GM18951 (cell line): ENCODE data around the gene TBC1D4.
"Not testable (repeated sequence)": the region's sequence is repeated elsewhere in the genome, so short reads cannot be mapped to it uniquely, and the experiment has no call there.

ENCODE experiments used
- POLR2A ChIP-seq: IDR thresholded peaks from 4 replicates; pipeline ENCODE4 v1.6.1; 2011; ENCODE audit warnings: mild to moderate bottlenecking; ENCODE audit not compliant: insufficient read length, insufficient read depth; ENCODE audit errors: extremely low read depth
- in situ Hi-C: fragments of 300-500 bp; cut with MboI; formaldehyde crosslinking; loops from one replicate; pipeline ENCODE4 v1.12.0; 2022; ENCODE audit warnings: low sequenced_read_pairs, mixed read lengths, inconsistent platforms; ENCODE audit not compliant: unreplicated experiment

The TBC1D4 gene

GRCh38 chr13:75458696-75459422, 23.1 kb downstream of the TBC1D4 start:
- no peak for TF ChIP-seq POLR2A
- in situ Hi-C loops, result no loop called here

GRCh38 chr13:75455962-75456361, 26.0 kb downstream of the TBC1D4 start:
- TF ChIP-seq POLR2A, result no peak
- in situ Hi-C loops, result no loop called here

GRCh38 chr13:75454497-75454896, 27.5 kb downstream of the TBC1D4 start:
- TF ChIP-seq POLR2A, result no peak
- in situ Hi-C loops, result no loop called here

GRCh38 chr13:75452564-75452963, 29.4 kb downstream of the TBC1D4 start:
- no peak for TF ChIP-seq POLR2A
- in situ Hi-C loops, result no loop called here

- TF ChIP-seq POLR2A, result no peak
- in situ Hi-C loops, result no loop called here
These were observed 34.5 kb downstream of the TBC1D4 start for GRCh38 chr13:75447493-75447892.

- in situ Hi-C loops, result no loop called here
- no peak for TF ChIP-seq POLR2A
These were observed 35.1 kb downstream of the TBC1D4 start for GRCh38 chr13:75446874-75447273.

GRCh38 chr13:75445717-75446499, 36.1 kb downstream of the TBC1D4 start:
- in situ Hi-C loops, result no loop called here
- TF ChIP-seq POLR2A, result no peak

- no peak for TF ChIP-seq POLR2A
These were observed 38.0 kb downstream of the TBC1D4 start for GRCh38 chr13:75444016-75444415.

GRCh38 chr13:75443356-75443958, 38.5 kb downstream of the TBC1D4 start:
- in situ Hi-C loops, result no loop called here

More at GRCh38 chr13:75444016-75444415, 38.0 kb downstream of the TBC1D4 start:
- in situ Hi-C loops, result no loop called here

GRCh38 chr13:75442736-75443234, 39.2 kb downstream of the TBC1D4 start:
- no peak for TF ChIP-seq POLR2A
- in situ Hi-C loops, result no loop called here

More at GRCh38 chr13:75443356-75443958, 38.5 kb downstream of the TBC1D4 start:
- TF ChIP-seq POLR2A, result no peak

- TF ChIP-seq POLR2A, result no peak
These were observed 41.9 kb downstream of the TBC1D4 start for GRCh38 chr13:75440100-75440499.

GRCh38 chr13:75437582-75438318, 44.2 kb downstream of the TBC1D4 start:
- in situ Hi-C loops, result no loop called here
- TF ChIP-seq POLR2A, result no peak

More at GRCh38 chr13:75440100-75440499, 41.9 kb downstream of the TBC1D4 start:
- in situ Hi-C loops, result no loop called here

- in situ Hi-C loops, result not testable (repeated sequence)
These were observed 47.8 kb downstream of the TBC1D4 start for GRCh38 chr13:75434126-75434525.
